K562 (cell line): Measurements from ENCODE around the gene CCT7. TPM values are rescaled to one million over a fixed set of nuclear protein-coding genes. Genes with fewer than 3 reads are reported as not detected.
A peak's percentile ranks its signal among the peaks of the same experiment; 100 is the strongest.

ENCODE experiments used
- ATAC-seq: fragments of 200-7000 bp; cut with Tn5 transposase; 3 replicates; pipeline ENCODE4 v1.9.1; 2020; ENCODE audit warnings: moderate library complexity
- BruUV-seq: library from RNA; stranded (reverse); fragments of 400-500 nt; replicated peaks from 2 replicates; lab custom pipeline; 2021; lab: Mats Ljungman, UMichigan
- CTCF ChIA-PET: fragments of 300-600 bp; formaldehyde crosslinking; extraction: SDS; loops from one replicate; lab custom pipeline; 2021; ENCODE audit warnings: low intra/inter-chr PET ratio; lab: Yijun Ruan, JAX
- POLR2A ChIA-PET: fragments of 300-600, 350-650 bp; sonication (Branson Sonifier 250); formaldehyde crosslinking; extraction: SDS; loops from one replicate; lab custom pipeline; 2021; ENCODE audit warnings: antibody characterized with exemption, inconsistent platforms; lab: Yijun Ruan, JAX
- DNase-seq, 4 experiments: peaks; one replicate each; pipeline versions ENCODE4 v3.0.0 to v3.0.0-alpha.2; 2011 to 2018; ENCODE audit warnings: low spot score in 3 of 4, mixed read lengths in 3 of 4; ENCODE audit errors: extremely low read depth in 1 of 4
- FAIRE-seq: peaks from 2 replicates; lab custom pipeline; 2011; peaks lifted over from hg19 to GRCh38; lab: Jason Lieb, UNC
- H2AFZ ChIP-seq: 2 replicates; pipeline ENCODE4 v1.6.0; 2011; ENCODE audit warnings: low read depth, low read length, control low read depth, inconsistent platforms
- H3K27ac ChIP-seq: fragments of 200-600 bp; 3 replicates; pipeline ENCODE4 v1.8.0; 2011; ENCODE audit warnings: low read depth, mild to moderate bottlenecking, control low read depth, inconsistent platforms, low read length, moderate library complexity, mixed read lengths; ENCODE audit errors: extremely low read depth
- H3K27me3 ChIP-seq, 2 experiments: fragments of 300-600 bp in 1 of 2; 2 replicates in 1 of 2; 3 replicates in 1 of 2; pipeline versions ENCODE4 v1.6.0 to v1.8.0; 2011; ENCODE audit warnings: inconsistent platforms in 2 of 2, low read length in 2 of 2, mild to moderate bottlenecking in 1 of 2, mixed read lengths in 1 of 2, moderate library complexity in 1 of 2; ENCODE audit not compliant: control insufficient read depth in 2 of 2, insufficient read depth in 2 of 2
- H3K36me3 ChIP-seq: fragments of 300-600 bp; 3 replicates; pipeline ENCODE4 v1.8.0; 2011; ENCODE audit warnings: mild to moderate bottlenecking, low read length, inconsistent platforms; ENCODE audit not compliant: control insufficient read depth, insufficient read depth
- H3K4me1 ChIP-seq, 2 experiments: fragments of 200-600 bp in 1 of 2; replicated peaks in 1 of 2; 2 replicates in 1 of 2; 3 replicates in 1 of 2; pipeline versions ENCODE4 v1.5.1 to v1.8.0; 2011; ENCODE audit warnings: inconsistent platforms in 2 of 2, low read length in 2 of 2, mild to moderate bottlenecking in 1 of 2, mixed read lengths in 1 of 2, moderate library complexity in 1 of 2; ENCODE audit not compliant: control insufficient read depth in 2 of 2, insufficient read depth in 2 of 2
- H3K4me2 ChIP-seq: 2 replicates; pipeline ENCODE4 v1.6.1; 2011; ENCODE audit warnings: low read length, control low read depth, inconsistent platforms, mixed read lengths; ENCODE audit not compliant: insufficient read depth
- H3K4me3 ChIP-seq: fragments of 200-600 bp; sonication (generic), shearing (Covaris generic); 2 replicates; pipeline ENCODE4 v1.5.1; 2016; ENCODE audit warnings: control low read depth, inconsistent platforms
- H3K79me2 ChIP-seq: fragments of 200-600 bp; 3 replicates; pipeline ENCODE4 v1.8.0; 2011; ENCODE audit warnings: low read length, inconsistent platforms; ENCODE audit not compliant: control insufficient read depth, insufficient read depth
- H3K9ac ChIP-seq, 2 experiments: 2 replicates each; pipeline versions ENCODE4 v1.6.0 to v1.6.1; 2011; ENCODE audit warnings: low read depth in 2 of 2, low read length in 2 of 2, control low read depth in 1 of 2, inconsistent platforms in 1 of 2, mild to moderate bottlenecking in 1 of 2, mixed read lengths in 1 of 2; ENCODE audit not compliant: insufficient read depth in 1 of 2
- H3K9me1 ChIP-seq: one replicate; pipeline ENCODE4 v1.6.0; 2011; ENCODE audit warnings: inconsistent platforms, mild to moderate bottlenecking, low read length, moderate library complexity; ENCODE audit not compliant: control insufficient read depth, insufficient read depth
- H3K9me3 ChIP-seq: replicated peaks from 2 replicates; pipeline ENCODE4 v1.5.1; 2011; ENCODE audit warnings: low read depth, low read length, inconsistent platforms; ENCODE audit not compliant: control insufficient read depth, insufficient read depth
- H4K20me1 ChIP-seq: replicated peaks from 2 replicates; pipeline ENCODE4 v1.6.1; 2011; ENCODE audit warnings: low read length, inconsistent platforms, mixed read lengths; ENCODE audit not compliant: control insufficient read depth, insufficient read depth
- ILK ChIP-seq: fragments of 450-650 bp; IDR thresholded peaks from 2 replicates; pipeline ENCODE4 v1.6.1; 2016; ENCODE audit warnings: missing genetic modification characterization, low read depth, mild to moderate bottlenecking, missing compliant biosample characterization, moderate library complexity, borderline replicate concordance
- SUPT5H ChIP-seq: fragments of 450-650 bp; IDR thresholded peaks from 2 replicates; pipeline ENCODE4 v1.6.1; 2016
- ZC3H4 ChIP-seq: sonication (generic); formaldehyde crosslinking; IDR thresholded peaks from 2 replicates; pipeline ENCODE4 v1.9.0; 2021; ENCODE audit warnings: missing genetic modification reagents, borderline replicate concordance
- WGBS: fragments of 100-300 bp; shearing (Covaris generic); methylation state at CpG from one replicate; pipeline ENCODE4 v1.1.6; 2016; ENCODE audit warnings: low coverage, mixed read lengths; ENCODE audit not compliant: insufficient coverage; ENCODE audit errors: missing lambda C conversion rate; 5-methylcytosine and 5-hydroxymethylcytosine counted together
- in situ Hi-C: fragments of 300-500 bp; cut with MboI; formaldehyde crosslinking; loops from 4 replicates; pipeline ENCODE4 v1.15.0; 2018; ENCODE audit warnings: inconsistent platforms, mixed read lengths
- intact Hi-C: fragments of 100-400 bp; cut with micrococcal nuclease; formaldehyde crosslinking; loops from 2 replicates; pipeline ENCODE4 v1.14.2; 2022
- polyA plus RNA-seq, 8 experiments: library from polyadenylated mRNA; depleted of rRNA in 4 of 8; stranded (reverse) in 5 of 8; unstranded in 3 of 8; fragments of >200 nt; fragmentation: Nextera tagmentation in 2 of 8; fragmentation: Illumina TruSeq in 1 of 8; extraction: Ambion mirVana in 2 of 8; extraction: Trizol in 1 of 8; gene quantifications; 2 replicates each; pipeline versions ENCODE4 v1.2.1 to v1.2.3, GENCODE V29; 2011 to 2014; ENCODE audit warnings: inconsistent platforms in 1 of 8, missing spikeins in 1 of 8
- total RNA-seq, 7 experiments: library from RNA; depleted of rRNA in 6 of 7; stranded (reverse); fragments of >200 nt in 6 of 7; fragmentation: Illumina TruSeq in 2 of 7; extraction: Trizol in 2 of 7; gene quantifications; 2 replicates each; pipeline versions ENCODE4 v1.2.1 to v1.2.3, GENCODE V29; 2011 to 2021; ENCODE audit warnings: low replicate concordance in 1 of 7

The CCT7 gene
- total and polyA plus RNA-seq, 9 of the 15 experiments (the other 6 are each of a cell fraction or from before 2014, with no cell fraction given), result 326 to 856 (median 638) TPM

GRCh38 chr2:73253901-73254300 is 19.8 kb downstream of the CCT7 start (continued):
- no peak for TF ChIP-seq ILK (tag)

- peak; percentile 3; the same call in 1 of the 2 replicates for TF ChIP-seq SUPT5H
- TF ChIP-seq ZC3H4 (CRISPR knock-in tag), result no peak
- Histone ChIP-seq H3K4me1 (peaks cover 0 to 15% of the 10 kb centered on the region in 2 experiments; a peak in 3 of 5 replicates), H3K27ac (no peak overlapping the region), H4K20me1 (peaks cover 6% of the 10 kb centered on the region; the same call in 1 of the 2 replicates), H3K36me3 (peaks cover 53% of the 10 kb centered on the region), H3K27me3 (no peaks in the 10 kb centered on the region), H3K9ac (peak overlapping the region in 1 of 2 experiments; percentile 73; a peak in 2 of 4 replicates), H3K9me1 (no peaks in the 10 kb centered on the region), H3K9me3 (no peaks in the 10 kb centered on the region), H3K4me2 (no peak overlapping the region), H2AFZ (no peak overlapping the region), H3K79me2 (no peaks in the 10 kb centered on the region), H3K4me3 (no peak overlapping the region)
- ChIA-PET POLR2A (interaction anchor here (0.6 to 1.8 kb wide), 7 partner anchors 9 to 748 kb away, joined by 3 to 5 read pairs (median 4); partner anchors contain the start of genes CCT7 and PRADC1), CTCF (no interaction called here)
- peak; percentile 73 for FAIRE-seq
- WGBS, result 91% methylated on average over 7 of the region's 7 CpGs
- in situ Hi-C loops, result no loop called here
- intact Hi-C loops, result loop anchor here (5.0 to 10.0 kb wide), 2 partner anchors 77 to 270 kb away; no protein-coding TSS in a partner anchor
- ATAC-seq, result no peak; the same call in 2 of the 3 replicates
- no TSS peak for BruUV-seq
- no peak for DNase-seq
Measured at GRCh38 chr2:73254343-73255006, 20.4 kb downstream of the CCT7 start.
